Smooth muscle cell (in vitro differentiated cells): ENCODE results near the gene TBC1D19. TPM values are rescaled to one million over a fixed set of nuclear protein-coding genes. Genes with fewer than 3 reads are reported as not detected.
"Not testable (repeated sequence)": the region's sequence is repeated elsewhere in the genome, so short reads cannot be mapped to it uniquely, and the experiment has no call there.

Experiments used
- DNase-seq: peaks from one replicate; lab custom pipeline; 2025; ENCODE audit not compliant: unreplicated experiment; lab: John Stamatoyannopoulos, UW
- H2AFZ ChIP-seq: fragments of 200-600 bp; sonication (generic); 2 replicates; pipeline ENCODE4 v1.6.0; 2016; ENCODE audit warnings: antibody characterized with exemption, low read depth, mild to moderate bottlenecking
- H3F3A ChIP-seq: fragments of 200-600 bp; sonication (generic); 2 replicates; pipeline ENCODE4 v1.6.0; 2017; ENCODE audit warnings: antibody characterized with exemption, low read depth
- H3K27ac ChIP-seq: fragments of 200-600 bp; sonication (generic); 2 replicates; pipeline ENCODE4 v1.5.1; 2016; ENCODE audit warnings: low read depth, mild to moderate bottlenecking
- H3K27me3 ChIP-seq: fragments of 200-600 bp; sonication (generic); 2 replicates; pipeline ENCODE4 v1.6.1; 2016; ENCODE audit warnings: low read depth, mild to moderate bottlenecking
- H3K36me3 ChIP-seq: fragments of 200-600 bp; sonication (generic); 2 replicates; pipeline ENCODE4 v1.5.1; 2016; ENCODE audit warnings: low read depth
- H3K4me1 ChIP-seq: fragments of 200-600 bp; sonication (generic); 2 replicates; pipeline ENCODE4 v1.5.1; 2016; ENCODE audit warnings: low read depth
- H3K4me2 ChIP-seq: fragments of 200-600 bp; sonication (generic); 2 replicates; pipeline ENCODE4 v1.6.0; 2016; ENCODE audit warnings: mild to moderate bottlenecking
- H3K4me3 ChIP-seq: fragments of 200-600 bp; sonication (generic); 2 replicates; pipeline ENCODE4 v1.5.1; 2016; ENCODE audit warnings: mild to moderate bottlenecking
- H3K79me2 ChIP-seq: fragments of 200-600 bp; sonication (generic); 2 replicates; pipeline ENCODE4 v1.6.0; 2016; ENCODE audit warnings: low read depth, mild to moderate bottlenecking
- H3K9ac ChIP-seq: fragments of 200-600 bp; sonication (generic); 2 replicates; pipeline ENCODE4 v1.6.0; 2016; ENCODE audit warnings: low read depth
- H3K9me3 ChIP-seq: fragments of 200-600 bp; sonication (generic); replicated peaks from 2 replicates; pipeline ENCODE4 v1.5.1; 2016; ENCODE audit warnings: low read depth
- H4K20me1 ChIP-seq: fragments of 200-600 bp; sonication (generic); 2 replicates; pipeline ENCODE4 v1.6.0; 2016; ENCODE audit warnings: low read depth
- WGBS: methylation state at CpG from one replicate; pipeline ENCODE4 v1.1.7; 2016; ENCODE audit warnings: low lambda C conversion rate; 5-methylcytosine and 5-hydroxymethylcytosine counted together
- polyA plus RNA-seq: library from polyadenylated mRNA; unstranded; fragments of >200 nt; fragmentation: Nextera tagmentation; extraction: Ambion mirVana; gene quantifications from 2 replicates; pipeline ENCODE4 v1.2.1, GENCODE V29; 2016
- total RNA-seq: library from RNA; depleted of rRNA; stranded (reverse); fragments of >200 nt; gene quantifications from 2 replicates; pipeline ENCODE4 v1.2.3, GENCODE V29; 2014
- TF ChIP-seq, protein P1 (sequence below): fragments of 200-600 bp; sonication (generic); IDR thresholded peaks from 2 replicates; pipeline ENCODE4 v1.5.1; 2017; ENCODE audit warnings: borderline replicate concordance, mild to moderate bottlenecking, antibody characterized with exemption; ENCODE audit not compliant: insufficient read depth, poor library complexity, severe bottlenecking

TBC1D19 gene
- total and polyA plus RNA-seq, 2 experiments from 2014 or later = 19.2 to 33.8 TPM

- DNase-seq = no peak
- 83% methylated on average over 2 of the region's 2 CpGs for WGBS
- H3K27ac ChIP-seq = no peak overlapping the region
Observed at GRCh38 chr4:26577066-26577465, 6.8 kb upstream of the TBC1D19 start.

GRCh38 chr4:26579169-26579568 lies 4.7 kb upstream of the TBC1D19 start:
- H3F3A ChIP-seq = no peaks in the 10 kb centered on the region
- no peaks in the 10 kb centered on the region for H3K27me3 ChIP-seq
- H3K4me1 ChIP-seq = no peaks in the 10 kb centered on the region
- H2AFZ ChIP-seq = peak overlapping the region; percentile 56
- 87% methylated on average over 5 of the region's 5 CpGs for WGBS
- no peak for DNase-seq
- TF ChIP-seq, protein P1, sequence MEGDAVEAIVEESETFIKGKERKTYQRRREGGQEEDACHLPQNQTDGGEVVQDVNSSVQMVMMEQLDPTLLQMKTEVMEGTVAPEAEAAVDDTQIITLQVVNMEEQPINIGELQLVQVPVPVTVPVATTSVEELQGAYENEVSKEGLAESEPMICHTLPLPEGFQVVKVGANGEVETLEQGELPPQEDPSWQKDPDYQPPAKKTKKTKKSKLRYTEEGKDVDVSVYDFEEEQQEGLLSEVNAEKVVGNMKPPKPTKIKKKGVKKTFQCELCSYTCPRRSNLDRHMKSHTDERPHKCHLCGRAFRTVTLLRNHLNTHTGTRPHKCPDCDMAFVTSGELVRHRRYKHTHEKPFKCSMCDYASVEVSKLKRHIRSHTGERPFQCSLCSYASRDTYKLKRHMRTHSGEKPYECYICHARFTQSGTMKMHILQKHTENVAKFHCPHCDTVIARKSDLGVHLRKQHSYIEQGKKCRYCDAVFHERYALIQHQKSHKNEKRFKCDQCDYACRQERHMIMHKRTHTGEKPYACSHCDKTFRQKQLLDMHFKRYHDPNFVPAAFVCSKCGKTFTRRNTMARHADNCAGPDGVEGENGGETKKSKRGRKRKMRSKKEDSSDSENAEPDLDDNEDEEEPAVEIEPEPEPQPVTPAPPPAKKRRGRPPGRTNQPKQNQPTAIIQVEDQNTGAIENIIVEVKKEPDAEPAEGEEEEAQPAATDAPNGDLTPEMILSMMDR = no peak
- H4K20me1 ChIP-seq = no peaks in the 10 kb centered on the region
- no peak overlapping the region for H3K9ac ChIP-seq
- H3K79me2 ChIP-seq = peaks cover under 1% of the 10 kb centered on the region
- H3K27ac ChIP-seq = no peak overlapping the region
- no peak overlapping the region for H3K4me3 ChIP-seq
- no peaks in the 10 kb centered on the region for H3K36me3 ChIP-seq
- no peak overlapping the region for H3K4me2 ChIP-seq
- no peaks in the 10 kb centered on the region for H3K9me3 ChIP-seq

More at GRCh38 chr4:26577066-26577465, 6.8 kb upstream of the TBC1D19 start:
- Histone ChIP-seq H3K27me3 (no peaks in the 10 kb centered on the region), H3K4me1 (no peaks in the 10 kb centered on the region), H3K9ac (no peak overlapping the region), H4K20me1 (no peaks in the 10 kb centered on the region), H3K4me3 (peak overlapping the region; percentile 23), H3K79me2 (no peaks in the 10 kb centered on the region), H2AFZ (no peak overlapping the region), H3F3A (no peaks in the 10 kb centered on the region), H3K9me3 (no peaks in the 10 kb centered on the region), H3K4me2 (no peak overlapping the region), H3K36me3 (no peaks in the 10 kb centered on the region)
- TF ChIP-seq, protein P1 = no peak

GRCh38 chr4:26581341-26581740 lies 2.5 kb upstream of the TBC1D19 start:
- Histone ChIP-seq H3K79me2 (peaks cover 23% of the 10 kb centered on the region), H3K4me1 (peaks cover 12% of the 10 kb centered on the region)
- not testable (repeated sequence) for H3K9me3 ChIP-seq, H3K4me3 ChIP-seq, DNase-seq, H3K36me3 ChIP-seq, H3K9ac ChIP-seq, H3F3A ChIP-seq, H2AFZ ChIP-seq, H3K27me3 ChIP-seq, H4K20me1 ChIP-seq, H3K27ac ChIP-seq, H3K4me2 ChIP-seq
- 92% methylated on average over 4 of the region's 4 CpGs for WGBS

GRCh38 chr4:26583538-26583864 lies 383 bp upstream of the TBC1D19 start:
- Histone ChIP-seq H3K4me1 (peaks cover 12% of the 10 kb centered on the region), H3K27ac (peak overlapping the region; percentile 76), H3K9ac (peak overlapping the region; percentile 82), H2AFZ (peak overlapping the region; percentile 91), H3K4me3 (peak overlapping the region; percentile 93), H3K36me3 (no peaks in the 10 kb centered on the region), H3K4me2 (peak overlapping the region; percentile 97), H3K27me3 (no peaks in the 10 kb centered on the region), H4K20me1 (no peaks in the 10 kb centered on the region), H3K79me2 (peaks cover 42% of the 10 kb centered on the region), H3F3A (no peaks in the 10 kb centered on the region), H3K9me3 (no peaks in the 10 kb centered on the region)
- 17% methylated on average over 11 of the region's 11 CpGs for WGBS
- TF ChIP-seq, protein P1 = no peak
- DNase-seq = no peak
